ENCODE data around the gene TOP2B.

DNA sequence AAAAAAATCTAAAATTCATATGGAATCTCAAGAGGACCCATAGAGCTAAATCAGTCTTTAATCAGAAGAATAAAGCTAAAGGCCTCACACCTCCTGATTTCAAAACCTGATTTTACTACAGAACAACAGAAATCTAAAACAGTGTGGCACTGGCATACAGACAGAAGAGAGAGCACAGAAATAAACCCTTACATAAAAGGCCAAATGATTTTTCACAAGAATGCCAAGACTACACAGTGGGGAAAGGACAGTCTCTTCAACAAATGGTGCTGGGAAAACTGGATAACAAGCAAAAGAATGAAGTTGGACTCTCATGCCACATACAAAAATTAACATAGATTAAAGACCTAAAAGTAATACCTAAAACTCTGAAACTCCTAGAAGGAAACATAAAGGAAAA, 10.1 kb downstream of the TOP2B start:
- TF ChIP-seq NR2F2 (IDR thresholded peaks at IDR 0.05): no peak
- TF ChIP-seq, protein P1, sequence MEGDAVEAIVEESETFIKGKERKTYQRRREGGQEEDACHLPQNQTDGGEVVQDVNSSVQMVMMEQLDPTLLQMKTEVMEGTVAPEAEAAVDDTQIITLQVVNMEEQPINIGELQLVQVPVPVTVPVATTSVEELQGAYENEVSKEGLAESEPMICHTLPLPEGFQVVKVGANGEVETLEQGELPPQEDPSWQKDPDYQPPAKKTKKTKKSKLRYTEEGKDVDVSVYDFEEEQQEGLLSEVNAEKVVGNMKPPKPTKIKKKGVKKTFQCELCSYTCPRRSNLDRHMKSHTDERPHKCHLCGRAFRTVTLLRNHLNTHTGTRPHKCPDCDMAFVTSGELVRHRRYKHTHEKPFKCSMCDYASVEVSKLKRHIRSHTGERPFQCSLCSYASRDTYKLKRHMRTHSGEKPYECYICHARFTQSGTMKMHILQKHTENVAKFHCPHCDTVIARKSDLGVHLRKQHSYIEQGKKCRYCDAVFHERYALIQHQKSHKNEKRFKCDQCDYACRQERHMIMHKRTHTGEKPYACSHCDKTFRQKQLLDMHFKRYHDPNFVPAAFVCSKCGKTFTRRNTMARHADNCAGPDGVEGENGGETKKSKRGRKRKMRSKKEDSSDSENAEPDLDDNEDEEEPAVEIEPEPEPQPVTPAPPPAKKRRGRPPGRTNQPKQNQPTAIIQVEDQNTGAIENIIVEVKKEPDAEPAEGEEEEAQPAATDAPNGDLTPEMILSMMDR (IDR thresholded peaks at IDR 0.05; ENCODE audit: low read depth, low read length, missing input control): no peak
- TF ChIP-seq TAF1 (conservative IDR thresholded peaks at IDR 0.05): no peak
